CD4-positive, alpha-beta memory T cell (primary cell): ENCODE measurements around the gene FAM167B. TPM values are rescaled to one million over a fixed set of nuclear protein-coding genes. Genes with fewer than 3 reads are reported as not detected.

Experiments
- CTCF ChIA-PET: fragments of 350-600 bp; sonication (Branson Sonifier 250); formaldehyde crosslinking; loops from one replicate; lab custom pipeline; 2021; ENCODE audit warnings: inconsistent platforms; ENCODE audit not compliant: partially characterized antibody; lab: Charles Lee
- POLR2A ChIA-PET: fragments of 350-600 bp; sonication (Branson Sonifier 250); formaldehyde crosslinking; loops from one replicate; lab custom pipeline; 2021; ENCODE audit not compliant: partially characterized antibody; lab: Charles Lee
- DNase-seq, 5 donors: peaks; one replicate each; pipeline versions ENCODE4 v3.0.0 to v3.0.0-alpha.2; 2020 to 2022; ENCODE audit warnings: mixed read lengths in 1 of 5
- H3K27ac ChIP-seq: one replicate; pipeline ENCODE4 v1.7.0; 2013; ENCODE audit warnings: low read depth, low read length
- H3K27me3 ChIP-seq: 2 replicates; pipeline ENCODE4 v1.7.0; 2013; ENCODE audit warnings: mild to moderate bottlenecking, low read length, moderate library complexity; ENCODE audit not compliant: insufficient read depth
- H3K36me3 ChIP-seq: 2 replicates; pipeline ENCODE4 v1.7.0; 2013; ENCODE audit warnings: mild to moderate bottlenecking, low read length, moderate library complexity; ENCODE audit not compliant: insufficient read depth
- H3K4me1 ChIP-seq: 2 replicates; pipeline ENCODE4 v1.7.0; 2013; ENCODE audit warnings: mild to moderate bottlenecking, low read length, moderate library complexity; ENCODE audit not compliant: insufficient read depth
- H3K4me3 ChIP-seq, 2 donors: one replicate each; pipeline ENCODE4 v1.7.0; 2013; ENCODE audit warnings: low read length in 2 of 2, mild to moderate bottlenecking in 1 of 2
- H3K9me3 ChIP-seq, 2 donors: one replicate each; pipeline ENCODE4 v1.7.0; 2013; ENCODE audit warnings: low read length in 2 of 2, control low read depth in 1 of 2; ENCODE audit not compliant: control insufficient read depth in 1 of 2
- H3K27ac Mint-ChIP-seq, 7 donors: one replicate each; pipeline ENCODE4 v1.8.0; 2020 to 2021; ENCODE audit warnings: mixed read lengths in 7 of 7, mild to moderate bottlenecking in 6 of 7, inconsistent platforms in 3 of 7, moderate library complexity in 3 of 7
- H3K27me3 Mint-ChIP-seq, 2 donors: one replicate each; pipeline ENCODE4 v1.8.0; 2020 to 2021; ENCODE audit warnings: mixed read lengths in 2 of 2
- H3K36me3 Mint-ChIP-seq, 2 donors: one replicate each; pipeline ENCODE4 v1.8.0; 2020 to 2021; ENCODE audit warnings: mixed read lengths in 2 of 2, inconsistent platforms in 1 of 2, mild to moderate bottlenecking in 1 of 2
- H3K4me1 Mint-ChIP-seq, 4 donors: one replicate each; pipeline ENCODE4 v1.8.0; 2020 to 2021; ENCODE audit warnings: mixed read lengths in 4 of 4, mild to moderate bottlenecking in 1 of 4
- H3K4me3 Mint-ChIP-seq, 8 donors: one replicate each; pipeline ENCODE4 v1.8.0; 2020 to 2021; ENCODE audit warnings: mixed read lengths in 8 of 8, mild to moderate bottlenecking in 7 of 8, moderate library complexity in 6 of 8, inconsistent platforms in 3 of 8
- H3K9me3 Mint-ChIP-seq, 8 donors: one replicate each; pipeline ENCODE4 v1.8.0; 2020 to 2021; ENCODE audit warnings: mixed read lengths in 8 of 8, mild to moderate bottlenecking in 5 of 8, inconsistent platforms in 3 of 8, moderate library complexity in 1 of 8
- intact Hi-C: fragments of 100-400 bp; cut with micrococcal nuclease; formaldehyde crosslinking; loops from one replicate; pipeline ENCODE4 v1.15.1; 2023
- polyA plus RNA-seq, 2 donors: library from polyadenylated mRNA; unstranded; fragments of 300-500 nt; fragmentation: Illumina TruSeq; gene quantifications; one replicate each; pipeline ENCODE4 v1.2.3, GENCODE V29; 2021
- total RNA-seq, 2 experiments: library from RNA; stranded (reverse); gene quantifications; one replicate each; pipeline ENCODE4 v1.2.3, GENCODE V29; 2021

Gene FAM167B
- total and polyA plus RNA-seq, 4 experiments from 2014 or later = 0.50 to 1.2 TPM; not detected in 2

DNA sequence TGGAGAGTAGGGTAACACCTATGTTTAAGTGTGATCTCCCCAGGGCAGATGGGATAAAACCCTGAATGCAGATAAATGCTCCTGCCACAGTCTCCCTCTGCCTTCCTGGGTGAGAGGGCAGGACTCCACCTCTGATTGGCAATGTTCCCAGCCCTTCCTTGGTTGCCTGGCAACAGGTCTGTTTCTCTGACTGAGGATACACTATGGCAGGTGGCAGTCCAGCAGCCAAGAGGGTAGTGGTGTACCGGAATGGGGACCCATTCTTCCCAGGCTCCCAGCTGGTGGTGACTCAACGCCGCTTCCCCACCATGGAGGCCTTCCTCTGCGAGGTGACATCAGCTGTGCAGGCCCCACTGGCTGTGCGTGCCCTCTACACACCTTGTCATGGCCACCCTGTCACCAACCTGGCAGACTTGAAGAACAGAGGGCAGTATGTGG is 38.1 kb upstream of the FAM167B start, which contains the start of gene DCDC2B:
DCDC2B (plus strand) TSS at position 199 of the 438 bp plus-strand sequence; CDS start at position 204, 5 bp downstream.
- no peak for DNase-seq
- peaks cover 7 to 32% (median 15%) of the 10 kb centered on the region in 4 donors for H3K4me1 Mint-ChIP-seq
- intact Hi-C loops = loop anchor here (10.0 kb wide), 2 partner anchors 134 to 444 kb away; partner anchors contain the start of genes ADGRB2 and TMEM39B
- H3K9me3 Mint-ChIP-seq = no peaks in the 10 kb centered on the region
- peak within 1 kb of the TSS in 4 of 7 donors; percentile 32 to 78 (median 41) for H3K27ac Mint-ChIP-seq
- no peak within 1 kb of the TSS for H3K27ac ChIP-seq
- CTCF ChIA-PET = interaction anchor here (0.8 to 5.0 kb wide), 3 partner anchors 12 to 39 kb away, joined by 3 to 15 read pairs (median 3); partner anchors contain the start of gene FAM167B
- H3K4me3 Mint-ChIP-seq = peak within 1 kb of the TSS in 2 of 8 donors; percentile 25 to 48
- no peaks in the 10 kb centered on the region for H3K36me3 ChIP-seq
- no peaks in the 10 kb centered on the region for H3K27me3 Mint-ChIP-seq
- H3K36me3 Mint-ChIP-seq = no peaks in the 10 kb centered on the region
- peaks cover 23% of the 10 kb centered on the region for H3K4me1 ChIP-seq
- no peaks in the 10 kb centered on the region for H3K27me3 ChIP-seq
- H3K4me3 ChIP-seq = no peak within 1 kb of the TSS
- POLR2A ChIA-PET = interaction anchor here (1.0 to 1.5 kb wide), 2 partner anchors 8 to 127 kb away, joined by 3 to 5 read pairs; partner anchors contain the start of genes CCDC28B and MARCKSL1
- H3K9me3 ChIP-seq = no peaks in the 10 kb centered on the region

DNA sequence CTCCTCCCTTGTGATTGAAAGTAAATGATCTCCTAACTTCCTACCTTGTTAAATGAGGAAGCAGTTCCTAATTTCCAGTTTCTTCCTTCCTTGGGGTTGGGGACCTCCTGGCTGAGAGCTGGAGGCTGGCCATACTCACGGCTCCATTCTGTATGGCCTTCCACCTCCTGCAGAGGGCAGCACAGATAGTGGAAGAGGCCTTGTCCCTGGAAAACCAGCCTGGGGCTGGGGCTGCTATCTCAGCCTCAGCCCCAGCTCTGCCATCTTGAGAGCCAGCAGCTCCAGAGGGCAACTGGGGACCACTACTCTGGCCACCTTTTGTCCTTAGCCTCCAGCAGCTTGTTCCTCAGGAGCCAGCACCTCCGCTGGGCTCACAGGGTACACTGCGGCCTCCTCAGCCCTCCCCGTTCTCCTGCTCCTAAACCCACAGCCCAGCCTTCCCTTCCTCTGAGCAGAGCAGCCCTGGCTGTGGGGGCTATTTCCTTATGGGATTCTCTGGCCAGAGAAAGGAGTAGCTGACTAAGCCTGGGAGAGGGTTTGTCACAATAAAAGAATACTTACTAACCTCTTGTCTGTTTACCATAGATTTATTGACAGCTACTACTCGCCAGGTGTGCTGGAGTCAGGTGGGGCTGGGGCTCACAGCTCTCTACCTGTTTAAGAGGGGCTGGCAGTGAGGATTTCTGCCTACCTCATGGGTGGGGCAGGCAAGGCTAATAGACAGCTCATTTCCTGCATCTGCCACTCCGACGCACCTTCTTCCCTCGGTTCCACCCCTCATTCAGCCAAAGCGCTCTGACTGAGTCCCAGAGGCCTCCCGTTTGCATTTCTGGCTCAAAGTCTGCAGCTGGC is 31.2 kb upstream of the FAM167B start:
- Histone ChIP-seq H3K27ac (no peak overlapping the region), H3K36me3 (peaks cover 4% of the 10 kb centered on the region)
- H3K36me3 Mint-ChIP-seq = peaks cover 4 to 25% of the 10 kb centered on the region in 2 donors

DNA sequence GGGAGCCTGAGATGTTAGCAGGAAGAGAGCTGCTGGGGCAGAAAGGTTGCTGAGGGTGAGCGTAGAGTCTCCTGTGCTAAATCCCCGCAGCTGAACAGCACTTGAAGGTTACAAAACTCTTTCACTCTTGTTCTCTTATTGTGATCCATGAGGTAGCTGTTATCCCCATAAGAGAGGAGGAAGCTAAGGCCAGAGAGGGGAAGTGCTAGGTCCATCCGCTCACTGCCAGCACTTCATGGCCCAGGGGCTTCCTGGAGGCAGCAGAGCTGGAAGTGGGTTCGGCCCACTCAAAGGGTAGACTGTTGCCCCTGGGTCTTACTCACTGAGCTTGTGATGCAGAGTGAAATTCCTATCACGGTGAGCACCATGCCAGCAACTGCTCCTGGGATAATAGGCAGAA is 30.5 kb upstream of the FAM167B start:
- DNase-seq = no peak
- peaks cover 18 to 44% (median 30%) of the 10 kb centered on the region in 4 donors for H3K4me1 Mint-ChIP-seq
- peaks cover 4 to 26% of the 10 kb centered on the region in 2 donors for H3K36me3 Mint-ChIP-seq
- peak overlapping the region in 5 of 7 donors; percentile 61 to 90 (median 72) for H3K27ac Mint-ChIP-seq
- intact Hi-C loops = no loop called here
- Histone ChIP-seq H3K27ac (no peak overlapping the region), H3K9me3 (no peaks in the 10 kb centered on the region), H3K4me1 (peaks cover 24% of the 10 kb centered on the region), H3K36me3 (peaks cover 4% of the 10 kb centered on the region), H3K27me3 (no peaks in the 10 kb centered on the region), H3K4me3 (no peak overlapping the region)
- H3K4me3 Mint-ChIP-seq = peak overlapping the region in 3 of 8 donors; percentile 29 to 66 (median 45)
- ChIA-PET CTCF (interaction anchor here (0.6 to 5.8 kb wide), 45 partner anchors 10 to 204 kb away, joined by 3 to 87 read pairs (median 10); partner anchors contain the start of genes BSDC1, CCDC28B, FAM167B and HDAC1), POLR2A (interaction anchor here (0.5 to 4.1 kb wide), 16 partner anchors 11 to 156 kb away, joined by 3 to 29 read pairs (median 8); partner anchors contain the start of genes CCDC28B, HDAC1, IQCC and MARCKSL1)
- H3K9me3 Mint-ChIP-seq = no peaks in the 10 kb centered on the region
- H3K27me3 Mint-ChIP-seq = no peaks in the 10 kb centered on the region

More for the DNA sequence above, 31.2 kb upstream of the FAM167B start:
- Histone ChIP-seq H3K27me3 (no peaks in the 10 kb centered on the region), H3K4me1 (peaks cover 17% of the 10 kb centered on the region), H3K9me3 (no peaks in the 10 kb centered on the region), H3K4me3 (no peak overlapping the region)
- Mint-ChIP-seq H3K27me3 (no peaks in the 10 kb centered on the region), H3K4me3 (peak overlapping the region in 3 of 8 donors; percentile 21 to 66 (median 58)), H3K27ac (peak overlapping the region; percentile 38 to 90 (median 72)), H3K4me1 (peaks cover 13 to 37% (median 25%) of the 10 kb centered on the region in 4 donors), H3K9me3 (no peaks in the 10 kb centered on the region)
- ChIA-PET POLR2A (interaction anchor here (0.5 to 4.1 kb wide), 25 partner anchors 10 to 178 kb away, joined by 3 to 29 read pairs (median 4); partner anchors contain the start of genes BSDC1, CCDC28B, HDAC1 and IQCC), CTCF (interaction anchor here (0.6 to 5.8 kb wide), 60 partner anchors 8 to 204 kb away, joined by 3 to 87 read pairs (median 8); partner anchors contain the start of genes BSDC1, CCDC28B, FAM167B and HDAC1)
- intact Hi-C loops = loop anchor here (1.0 to 2.0 kb wide), 4 partner anchors 75 to 198 kb away; no protein-coding TSS in a partner anchor
- DNase-seq = peak; percentile 45 to 65 (median 56)

DNA sequence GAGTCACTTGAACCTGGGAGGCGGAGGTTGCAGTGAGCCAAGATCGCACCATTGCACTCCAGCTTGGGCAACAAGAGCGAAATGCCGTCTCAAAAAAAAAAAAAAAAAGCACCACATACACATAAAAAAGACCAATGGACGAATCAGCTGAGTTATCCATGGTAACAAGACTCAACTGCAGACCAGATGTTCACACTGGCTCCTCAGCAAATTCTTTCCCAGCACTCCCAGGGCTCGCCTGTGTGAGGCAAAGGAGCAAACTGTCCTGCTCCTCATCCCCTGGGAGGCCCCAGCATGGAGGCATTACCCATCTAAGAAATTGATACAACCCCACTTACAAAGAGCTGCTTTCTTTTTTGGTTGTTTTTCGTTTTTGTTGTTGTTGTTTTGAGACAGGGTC is 28.0 kb upstream of the FAM167B start:
- H3K27ac Mint-ChIP-seq = peak overlapping the region in 3 of 7 donors; percentile 13 to 53 (median 42)
- peaks cover 20 to 69% (median 46%) of the 10 kb centered on the region in 4 donors for H3K4me1 Mint-ChIP-seq

DNA sequence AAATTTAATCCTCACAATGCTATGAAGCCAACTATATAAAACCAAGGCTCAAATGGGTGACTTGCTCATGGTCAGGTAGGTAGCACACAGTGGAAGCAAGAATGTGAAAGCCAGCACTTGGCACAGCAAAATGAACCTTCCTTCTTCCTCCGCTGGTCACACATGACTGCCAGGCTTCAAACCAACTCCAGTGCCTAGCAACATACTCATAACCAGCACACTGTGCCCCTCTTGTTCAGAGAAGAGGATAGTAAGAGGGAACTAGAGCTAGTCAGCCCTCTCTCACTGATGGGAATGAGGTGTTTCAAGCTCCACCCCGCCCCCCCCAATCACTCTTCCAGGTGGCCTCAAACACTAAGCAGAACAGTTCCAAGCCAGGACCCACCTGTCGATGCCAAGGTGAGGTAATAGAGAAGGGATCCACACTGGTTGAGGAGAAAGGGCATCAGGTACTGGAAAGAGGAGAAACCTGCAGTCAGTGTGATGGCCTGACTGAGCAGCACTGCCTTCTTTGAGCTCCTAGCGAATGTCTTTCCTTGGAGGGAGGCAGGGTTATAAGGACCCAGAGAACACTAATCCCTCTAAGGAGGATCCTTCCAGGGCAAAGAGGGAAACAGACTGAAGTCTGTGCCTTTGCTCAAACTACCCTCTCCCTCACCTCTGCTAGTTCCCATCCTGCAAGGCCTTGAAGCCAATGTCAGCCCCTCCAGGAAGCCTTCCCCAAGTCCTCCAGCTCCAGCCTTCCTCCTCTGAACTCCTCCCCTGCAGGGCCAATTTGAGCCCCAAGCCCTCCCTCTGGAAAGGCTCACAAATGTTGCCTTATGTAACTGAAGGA is 26.1 kb upstream of the FAM167B start:
- ChIA-PET CTCF (interaction anchor here (0.5 to 2.6 kb wide), 3 partner anchors 11 to 152 kb away, joined by 3 to 7 read pairs (median 5); no protein-coding TSS in a partner anchor), POLR2A (interaction anchor here (0.7 to 4.1 kb wide), 10 partner anchors 11 to 120 kb away, joined by 3 to 24 read pairs (median 3); partner anchors contain the start of genes CCDC28B, HDAC1 and MARCKSL1)
- Mint-ChIP-seq H3K4me3 (peak overlapping the region; percentile 95 to 99 (median 97)), H3K27ac (peak overlapping the region; percentile 99 to 100 (median 99)), H3K4me1 (peaks cover 24 to 69% (median 44%) of the 10 kb centered on the region in 4 donors), H3K36me3 (peaks cover 12 to 46% of the 10 kb centered on the region in 2 donors), H3K9me3 (peaks cover 0 to 3% (median 0%) of the 10 kb centered on the region in 8 donors), H3K27me3 (no peaks in the 10 kb centered on the region)
- Histone ChIP-seq H3K4me1 (peaks cover 37% of the 10 kb centered on the region), H3K27ac (peak overlapping the region; percentile 99), H3K36me3 (peaks cover 14% of the 10 kb centered on the region), H3K27me3 (no peaks in the 10 kb centered on the region), H3K9me3 (no peaks in the 10 kb centered on the region), H3K4me3 (peak overlapping the region in 1 of 2 donors; percentile 97)
- intact Hi-C loops = no loop called here
- no peak for DNase-seq

More for the DNA sequence above, 28.0 kb upstream of the FAM167B start:
- intact Hi-C loops = no loop called here
- Histone ChIP-seq H3K27ac (no peak overlapping the region), H3K9me3 (no peaks in the 10 kb centered on the region), H3K4me3 (no peak overlapping the region), H3K36me3 (peaks cover 9% of the 10 kb centered on the region), H3K27me3 (no peaks in the 10 kb centered on the region), H3K4me1 (peaks cover 40% of the 10 kb centered on the region)
- ChIA-PET CTCF (interaction anchor here (0.7 to 2.6 kb wide), 7 partner anchors 21 to 154 kb away, joined by 3 to 7 read pairs (median 3); partner anchors contain the start of gene KPNA6), POLR2A (interaction anchor here (1.2 kb wide), 1 partner anchor 117 kb away, joined by 4 read pairs; the partner anchor contains the start of gene MARCKSL1)
- DNase-seq = no peak
- Mint-ChIP-seq H3K27me3 (no peaks in the 10 kb centered on the region), H3K9me3 (peaks cover 0 to 2% (median 0%) of the 10 kb centered on the region in 8 donors), H3K36me3 (peaks cover 7 to 44% of the 10 kb centered on the region in 2 donors), H3K4me3 (no peak overlapping the region)

DNA sequence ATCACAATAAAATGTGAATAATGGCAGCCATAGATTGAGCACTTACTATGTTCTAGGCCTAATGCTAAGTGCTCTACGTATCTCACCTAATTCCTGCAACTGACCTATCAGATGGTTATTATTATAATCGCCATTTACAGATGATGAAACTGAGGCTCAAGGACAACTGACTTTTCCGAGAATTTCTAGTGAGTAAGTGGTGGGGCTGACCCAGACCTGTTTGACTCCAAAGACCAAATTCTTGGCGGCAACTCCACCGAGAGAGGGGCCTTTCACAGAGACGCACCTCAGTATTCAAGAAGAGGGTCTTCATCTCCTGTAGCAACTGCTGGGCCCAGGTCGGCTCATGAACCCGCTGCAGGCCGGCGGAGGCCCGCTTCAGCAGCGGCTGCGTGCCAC is 25.4 kb upstream of the FAM167B start:
- Mint-ChIP-seq H3K4me3 (peak overlapping the region; percentile 95 to 99 (median 97)), H3K36me3 (peaks cover 12 to 46% of the 10 kb centered on the region in 2 donors), H3K27me3 (no peaks in the 10 kb centered on the region), H3K9me3 (peaks cover 0 to 3% (median 0%) of the 10 kb centered on the region in 8 donors), H3K4me1 (peaks cover 23 to 62% (median 38%) of the 10 kb centered on the region in 4 donors), H3K27ac (peak overlapping the region; percentile 99 to 100 (median 99))
- POLR2A ChIA-PET = interaction anchor here (1.0 to 4.1 kb wide), 7 partner anchors 19 to 119 kb away, joined by 3 to 24 read pairs (median 4); partner anchors contain the start of genes HDAC1 and MARCKSL1
- Histone ChIP-seq H3K36me3 (peaks cover 18% of the 10 kb centered on the region), H3K27ac (peak overlapping the region; percentile 99), H3K4me3 (peak overlapping the region; percentile 96 to 97), H3K4me1 (peaks cover 31% of the 10 kb centered on the region), H3K27me3 (no peaks in the 10 kb centered on the region), H3K9me3 (no peaks in the 10 kb centered on the region)
- DNase-seq = no peak
- intact Hi-C loops = no loop called here
- CTCF ChIA-PET = no interaction called here
